Skeletal muscle satellite cell (primary cell): Measurements from ENCODE around the gene TUBA4A.

Experiments used
- H3K27me3 ChIP-seq: 2 replicates; pipeline ENCODE4 v1.7.0; 2013; ENCODE audit warnings: low read length; ENCODE audit not compliant: control insufficient read depth, insufficient read depth
- H3K36me3 ChIP-seq: 2 replicates; pipeline ENCODE4 v1.7.0; 2013; ENCODE audit warnings: mild to moderate bottlenecking, control low read depth, low read length; ENCODE audit not compliant: insufficient read depth
- H3K4me1 ChIP-seq: 2 replicates; pipeline ENCODE4 v1.7.0; 2013; ENCODE audit warnings: low read length; ENCODE audit not compliant: control insufficient read depth, insufficient read depth
- H3K4me2 ChIP-seq: 2 replicates; pipeline ENCODE4 v1.7.0; 2013; ENCODE audit warnings: mild to moderate bottlenecking, low read length
- H3K4me3 ChIP-seq: 2 replicates; pipeline ENCODE4 v1.7.0; 2013; ENCODE audit warnings: low read length
- H3K9ac ChIP-seq: 2 replicates; pipeline ENCODE4 v1.7.0; 2013; ENCODE audit warnings: mild to moderate bottlenecking, low read depth, low read length, moderate library complexity
- H3K9me3 ChIP-seq: replicated peaks from 2 replicates; pipeline ENCODE4 v1.7.0; 2013; ENCODE audit warnings: mild to moderate bottlenecking, control low read depth, low read length

TUBA4A gene

GRCh38 chr2:219213486-219214071 is 40.1 kb downstream of the TUBA4A start:
- no peaks in the 10 kb centered on the region for H3K9me3 ChIP-seq
- no peaks in the 10 kb centered on the region for H3K27me3 ChIP-seq
- peaks cover 61% of the 10 kb centered on the region for H3K36me3 ChIP-seq
- H3K4me3 ChIP-seq: no peak overlapping the region
- peaks cover 18% of the 10 kb centered on the region for H3K4me1 ChIP-seq
- no peak overlapping the region for H3K9ac ChIP-seq
- H3K4me2 ChIP-seq: no peak overlapping the region

DNA sequence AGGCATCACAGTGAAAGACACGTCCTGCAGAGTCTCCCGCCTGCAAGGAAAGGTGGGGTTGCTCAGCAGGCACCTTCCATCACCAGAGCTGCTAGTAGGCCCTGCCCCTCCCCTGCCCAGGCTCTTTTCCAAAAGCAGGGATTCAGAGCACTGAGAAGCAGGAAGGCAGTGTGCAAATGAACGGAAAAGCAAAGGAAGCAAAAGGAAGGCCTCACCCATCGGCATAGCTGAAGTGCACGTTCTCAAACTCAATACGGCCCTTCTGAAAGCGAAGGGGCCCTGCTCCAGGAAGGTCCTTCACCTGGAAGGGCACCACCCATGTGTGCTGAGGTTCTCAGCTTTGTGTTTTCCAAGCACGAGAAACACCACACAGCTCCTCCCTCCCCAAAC is 40.7 kb downstream of the TUBA4A start:
- Histone ChIP-seq H3K27me3 (no peaks in the 10 kb centered on the region), H3K4me1 (peaks cover 18% of the 10 kb centered on the region), H3K9me3 (no peaks in the 10 kb centered on the region), H3K4me3 (no peak overlapping the region), H3K9ac (no peak overlapping the region), H3K4me2 (no peak overlapping the region), H3K36me3 (peaks cover 65% of the 10 kb centered on the region)

DNA sequence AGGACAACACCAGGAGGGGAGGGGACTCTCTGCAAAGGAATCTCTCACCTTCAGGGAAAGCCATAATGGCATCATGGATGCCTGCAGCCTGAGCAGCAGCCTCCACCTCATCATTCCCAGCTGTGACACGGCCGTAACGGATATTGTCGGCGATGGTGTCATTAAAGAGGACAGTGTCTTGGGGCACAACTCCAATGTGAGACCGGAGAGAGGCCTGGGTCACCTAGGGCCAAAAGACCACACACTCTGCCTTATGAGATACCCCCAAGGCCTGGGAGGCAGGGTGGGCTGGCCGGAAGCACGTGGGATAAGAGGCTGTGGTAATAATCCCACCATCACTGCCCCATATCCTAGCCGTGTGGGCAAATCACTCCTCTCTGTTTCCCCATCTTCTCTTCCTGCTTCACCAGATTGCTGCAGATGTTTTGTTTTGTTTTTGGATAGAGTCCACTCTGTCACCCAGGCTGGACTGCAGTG is 42.8 kb downstream of the TUBA4A start:
- H3K9me3 ChIP-seq: no peaks in the 10 kb centered on the region
- no peak overlapping the region for H3K9ac ChIP-seq
- H3K27me3 ChIP-seq: no peaks in the 10 kb centered on the region
- H3K4me1 ChIP-seq: peaks cover 18% of the 10 kb centered on the region
- no peak overlapping the region for H3K4me2 ChIP-seq
- peaks cover 62% of the 10 kb centered on the region for H3K36me3 ChIP-seq
- no peak overlapping the region for H3K4me3 ChIP-seq

DNA sequence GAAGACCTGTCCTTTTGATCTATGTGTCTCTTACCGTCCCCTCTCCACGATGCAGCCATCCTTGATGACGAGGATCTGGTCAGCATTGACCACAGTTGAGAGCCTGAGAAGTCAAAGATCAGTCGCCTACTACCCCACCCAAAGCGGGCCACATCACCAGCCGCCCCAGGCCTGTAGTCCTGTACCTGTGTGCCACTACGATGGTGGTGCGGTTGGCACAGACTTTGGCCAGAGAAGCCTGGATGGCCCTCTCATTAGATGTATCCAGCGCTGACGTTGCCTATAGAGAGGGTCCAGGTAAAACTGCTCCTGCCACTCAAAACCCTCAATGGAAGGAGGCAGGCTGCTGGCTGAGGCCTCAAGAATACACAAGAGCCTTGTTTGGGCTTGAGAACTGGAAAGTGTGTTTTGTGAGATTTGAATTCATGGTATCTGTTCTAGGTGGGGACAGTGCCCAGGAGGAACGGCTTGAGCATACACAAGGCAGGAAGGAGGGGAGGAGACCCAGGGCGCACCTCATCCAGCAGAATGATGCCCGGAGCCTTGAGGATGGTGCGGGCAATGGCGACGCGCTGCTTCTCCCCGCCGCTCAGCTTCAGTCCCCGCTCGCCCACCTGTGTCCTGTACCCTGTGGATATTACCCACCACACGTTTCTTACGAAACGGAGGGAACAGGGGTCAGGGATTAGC is 43.4 kb downstream of the TUBA4A start:
- Histone ChIP-seq H3K36me3 (peaks cover 62% of the 10 kb centered on the region), H3K4me3 (no peak overlapping the region), H3K9ac (no peak overlapping the region), H3K4me2 (no peak overlapping the region), H3K27me3 (no peaks in the 10 kb centered on the region), H3K9me3 (no peaks in the 10 kb centered on the region), H3K4me1 (peaks cover 19% of the 10 kb centered on the region)

DNA sequence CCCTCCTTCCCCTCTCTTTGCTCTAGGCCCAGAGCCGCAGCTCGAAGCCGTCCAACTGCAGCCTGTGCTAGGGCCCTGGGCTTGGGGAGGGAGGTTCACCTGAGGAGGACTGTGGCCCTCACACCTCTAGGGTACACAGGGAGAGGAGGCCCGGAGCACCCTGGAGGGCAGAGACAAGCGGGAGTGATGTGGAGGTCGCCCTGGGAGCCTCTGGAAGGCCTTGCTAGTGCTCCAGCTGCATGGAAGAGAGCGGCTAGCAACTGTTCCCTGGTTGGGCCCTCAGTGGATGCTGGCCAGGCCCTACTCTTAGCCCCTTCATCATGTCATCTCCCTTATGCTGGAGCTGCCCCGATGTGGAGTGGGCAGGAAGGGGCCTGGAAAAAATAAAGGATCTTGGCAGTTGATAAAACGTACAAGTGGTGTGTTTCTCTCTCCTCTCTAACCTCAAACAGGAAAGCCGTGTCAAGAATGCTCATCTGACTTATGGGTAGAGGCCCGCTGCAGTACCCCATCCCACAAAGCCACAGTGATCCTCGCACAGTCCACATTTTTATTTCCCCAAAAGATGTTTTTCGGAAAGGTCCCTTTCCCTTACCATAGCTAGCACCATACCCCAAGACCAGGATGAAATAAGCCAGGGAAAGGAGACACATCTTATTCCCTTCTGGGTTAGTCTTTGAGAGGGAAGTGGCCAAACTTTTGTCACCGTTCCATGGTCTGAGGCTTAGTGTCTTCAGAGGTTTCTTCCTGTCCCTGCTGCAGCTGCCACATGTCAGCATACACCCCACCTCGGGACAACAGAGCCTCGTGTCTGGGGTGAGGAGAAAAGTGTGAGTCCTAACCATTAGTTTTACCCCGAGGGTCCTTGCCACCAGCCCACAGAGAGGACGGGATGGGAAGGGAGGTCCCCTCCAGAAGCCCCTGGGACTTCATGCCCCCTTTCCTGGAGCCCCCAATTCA is 44.2 kb downstream of the TUBA4A start:
- Histone ChIP-seq H3K4me2 (no peak overlapping the region), H3K9ac (no peak overlapping the region), H3K4me1 (peaks cover 19% of the 10 kb centered on the region), H3K4me3 (no peak overlapping the region), H3K36me3 (peaks cover 58% of the 10 kb centered on the region), H3K9me3 (no peaks in the 10 kb centered on the region), H3K27me3 (no peaks in the 10 kb centered on the region)

- Histone ChIP-seq H3K4me2 (peak overlapping the region; percentile 97), H3K27me3 (no peaks in the 10 kb centered on the region), H3K9ac (peak overlapping the region; percentile 53), H3K36me3 (peaks cover 44% of the 10 kb centered on the region), H3K4me3 (peak overlapping the region; percentile 86), H3K9me3 (no peaks in the 10 kb centered on the region), H3K4me1 (peaks cover 19% of the 10 kb centered on the region)
Observed at GRCh38 chr2:219207884-219208740, 45.6 kb downstream of the TUBA4A start.

- Histone ChIP-seq H3K4me2 (peak overlapping the region; percentile 97), H3K9me3 (no peaks in the 10 kb centered on the region), H3K4me3 (peak overlapping the region; percentile 86), H3K36me3 (peaks cover 36% of the 10 kb centered on the region), H3K4me1 (peaks cover 19% of the 10 kb centered on the region), H3K9ac (peak overlapping the region; percentile 83), H3K27me3 (no peaks in the 10 kb centered on the region)
Observed at GRCh38 chr2:219207134-219207883, 46.4 kb downstream of the TUBA4A start.

DNA sequence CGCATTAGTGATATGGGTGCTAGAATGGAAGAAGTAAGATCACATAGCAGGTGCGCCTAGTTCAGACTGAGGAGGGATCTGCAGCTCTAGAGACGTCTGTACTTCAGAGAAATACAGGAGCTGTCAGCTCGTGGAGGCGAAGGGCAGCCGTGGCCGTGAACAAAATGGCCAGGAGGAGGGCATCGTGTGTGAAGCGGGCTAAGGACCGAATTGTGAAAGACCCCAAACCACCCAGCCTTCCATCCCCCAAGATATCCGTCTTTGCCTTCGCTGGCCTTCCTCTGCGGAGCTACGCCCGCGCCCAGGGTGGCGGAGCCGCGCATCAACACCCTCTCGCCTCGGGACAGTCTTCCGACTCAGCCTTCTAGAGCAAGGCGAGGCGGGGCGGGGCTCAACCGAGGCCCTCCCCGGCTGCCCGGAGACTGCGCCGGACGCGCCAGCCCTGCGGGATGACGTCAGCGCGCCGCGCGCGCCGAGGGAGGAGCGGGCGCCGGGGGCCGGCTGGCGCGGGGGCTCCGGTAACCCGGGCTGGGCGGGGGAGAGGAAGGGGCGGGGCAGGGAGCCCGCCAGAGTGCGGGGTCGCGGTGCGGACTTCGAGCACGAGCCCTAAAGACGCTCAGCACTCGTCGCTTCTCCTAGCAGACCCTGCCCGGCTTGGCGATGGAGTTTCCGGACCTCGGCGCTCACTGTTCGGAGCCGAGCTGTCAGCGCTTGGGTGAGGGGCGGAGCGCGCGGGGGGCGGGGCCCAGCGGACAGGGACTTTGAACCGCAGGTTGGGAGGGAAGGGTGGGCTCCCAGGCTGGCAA is 47.2 kb downstream of the TUBA4A start, which contains the start of gene ZFAND2B:
ZFAND2B (plus strand) TSS at position 455 of the 806 bp plus-strand sequence; CDS start at position 661, 206 bp downstream.
- Histone ChIP-seq H3K27me3 (no peaks in the 10 kb centered on the region), H3K36me3 (peaks cover 32% of the 10 kb centered on the region), H3K4me2 (peak within 1 kb of the TSS; percentile 97), H3K4me1 (peaks cover 19% of the 10 kb centered on the region), H3K9me3 (no peaks in the 10 kb centered on the region), H3K4me3 (peak within 1 kb of the TSS; percentile 86), H3K9ac (peak within 1 kb of the TSS; percentile 83)

DNA sequence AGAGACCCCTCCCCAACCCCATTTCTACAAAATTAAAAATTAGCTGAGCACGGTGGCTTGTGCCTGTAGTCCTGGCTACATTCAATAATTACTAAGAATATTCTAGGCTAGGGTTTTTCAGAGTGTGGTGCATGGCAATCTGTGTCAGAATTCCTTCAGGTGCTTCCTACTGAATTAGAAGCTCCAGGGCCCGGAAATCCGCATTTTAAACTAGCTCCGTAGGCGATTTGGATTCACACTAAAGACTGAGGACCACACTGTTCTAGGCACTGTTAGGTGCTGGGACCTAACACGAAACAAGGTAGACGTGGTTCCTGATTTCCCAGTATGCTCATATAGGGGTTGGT is 47.8 kb downstream of the TUBA4A start:
- peaks cover 28% of the 10 kb centered on the region for H3K36me3 ChIP-seq
- peaks cover 19% of the 10 kb centered on the region for H3K4me1 ChIP-seq
- peak overlapping the region; percentile 86 for H3K4me3 ChIP-seq
- no peaks in the 10 kb centered on the region for H3K9me3 ChIP-seq
- no peaks in the 10 kb centered on the region for H3K27me3 ChIP-seq
- H3K9ac ChIP-seq: peak overlapping the region; percentile 83
- H3K4me2 ChIP-seq: peak overlapping the region; percentile 97

DNA sequence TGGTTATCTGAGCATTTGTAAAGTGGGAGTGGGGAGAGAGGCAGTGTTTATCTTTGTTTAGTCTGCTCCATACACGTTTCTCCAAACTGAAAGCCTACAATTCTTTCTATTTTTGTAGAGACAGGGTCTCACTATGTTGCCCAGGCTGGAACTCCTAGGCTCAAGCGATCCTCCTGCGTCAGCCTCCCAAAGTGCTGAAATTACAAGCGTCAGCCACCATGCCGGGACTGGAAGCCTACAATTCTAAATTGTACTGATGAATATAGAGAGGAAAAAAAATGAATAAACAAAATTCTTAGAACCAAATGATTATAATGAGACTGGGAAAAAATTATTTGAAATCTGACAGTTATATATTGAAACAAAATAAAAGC is 48.6 kb downstream of the TUBA4A start:
- peaks cover 19% of the 10 kb centered on the region for H3K4me1 ChIP-seq
- H3K36me3 ChIP-seq: peaks cover 20% of the 10 kb centered on the region
- H3K4me3 ChIP-seq: no peak overlapping the region
- no peak overlapping the region for H3K9ac ChIP-seq
- peaks cover 4% of the 10 kb centered on the region for H3K27me3 ChIP-seq
- H3K4me2 ChIP-seq: no peak overlapping the region
- no peaks in the 10 kb centered on the region for H3K9me3 ChIP-seq
